Lower lobe of right lung (tissue), 2 donors: ENCODE data around the gene HTRA1. TPM values are rescaled to one million over a fixed set of nuclear protein-coding genes. Genes with fewer than 3 reads are reported as not detected.

ENCODE experiments used
- ATAC-seq, 2 donors: fragments of 200-7000 bp; cut with Tn5 transposase; one replicate each; pipeline ENCODE4 v1.9.1; 2020 to 2022; ENCODE audit warnings: mild to moderate bottlenecking in 2 of 2, moderate library complexity in 2 of 2
- DNase-seq: peaks from one replicate; pipeline ENCODE4 v3.0.0-alpha.2; 2020
- H3K27ac ChIP-seq: fragments of 200-600 bp; one replicate; pipeline ENCODE4 v1.8.0; 2022
- H3K27me3 ChIP-seq: fragments of 200-600 bp; one replicate; pipeline ENCODE4 v1.8.0; 2022; ENCODE audit warnings: low read depth
- H3K36me3 ChIP-seq: fragments of 200-600 bp; one replicate; pipeline ENCODE4 v1.8.0; 2022; ENCODE audit warnings: mild to moderate bottlenecking
- H3K4me1 ChIP-seq: fragments of 200-600 bp; one replicate; pipeline ENCODE4 v1.8.0; 2022
- H3K4me3 ChIP-seq: fragments of 200-600 bp; one replicate; pipeline ENCODE4 v1.8.0; 2022; ENCODE audit warnings: mild to moderate bottlenecking
- H3K9me3 ChIP-seq: fragments of 200-600 bp; one replicate; pipeline ENCODE4 v1.8.0; 2022
- CTCF ChIP-seq: fragments of 200-600 bp; IDR thresholded peaks from one replicate; pipeline ENCODE4 v1.8.0; 2022; ENCODE audit warnings: antibody characterized with exemption, mild to moderate bottlenecking
- intact Hi-C: fragments of 100-400 bp; cut with DNase I; formaldehyde crosslinking; loops from one replicate; pipeline ENCODE4 v1.11.0; 2022
- total RNA-seq: library from RNA; stranded (reverse); fragmentation: NEBNext Ultra II Directional; extraction: Animal tissue kit (Norgen Biotek cat#: 25700); gene quantifications from one replicate; pipeline ENCODE4 v1.2.1, GENCODE V29; 2021
- donor health status: DM: no; HTN: yes; CAD: no; lungs with severe emphysema.

The HTRA1 gene
- total RNA-seq, 1 donor from 2014 or later, result 45.3 TPM

DNA sequence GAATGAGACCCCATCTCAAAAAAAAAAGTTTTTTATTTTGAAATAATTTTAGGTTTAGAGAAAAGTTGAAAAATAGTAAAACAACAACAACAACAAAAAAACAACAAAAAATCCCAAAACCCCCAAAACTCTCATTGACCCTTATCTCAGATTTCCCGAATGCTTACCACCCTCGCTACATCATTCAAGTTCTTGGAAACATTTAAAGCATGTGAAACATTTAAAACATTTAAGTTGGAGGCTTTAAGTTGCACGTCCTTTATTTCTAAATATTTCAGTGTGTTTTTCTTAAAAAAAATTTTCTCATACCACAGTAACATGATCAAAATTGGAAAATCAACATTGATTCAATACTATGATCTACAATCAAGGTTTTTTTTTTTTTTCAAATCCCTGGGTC is 7.3 kb upstream of the HTRA1 start:
- no peaks in the 10 kb centered on the region for H3K9me3 ChIP-seq
- H3K27me3 ChIP-seq, result peaks cover 4% of the 10 kb centered on the region
- no peak for DNase-seq
- no peak for TF ChIP-seq CTCF
- no peaks in the 10 kb centered on the region for H3K4me1 ChIP-seq
- no peaks in the 10 kb centered on the region for H3K36me3 ChIP-seq
- H3K4me3 ChIP-seq, result no peak overlapping the region
- ATAC-seq, result no peak
- no peak overlapping the region for H3K27ac ChIP-seq
- intact Hi-C loops, result no loop called here

DNA sequence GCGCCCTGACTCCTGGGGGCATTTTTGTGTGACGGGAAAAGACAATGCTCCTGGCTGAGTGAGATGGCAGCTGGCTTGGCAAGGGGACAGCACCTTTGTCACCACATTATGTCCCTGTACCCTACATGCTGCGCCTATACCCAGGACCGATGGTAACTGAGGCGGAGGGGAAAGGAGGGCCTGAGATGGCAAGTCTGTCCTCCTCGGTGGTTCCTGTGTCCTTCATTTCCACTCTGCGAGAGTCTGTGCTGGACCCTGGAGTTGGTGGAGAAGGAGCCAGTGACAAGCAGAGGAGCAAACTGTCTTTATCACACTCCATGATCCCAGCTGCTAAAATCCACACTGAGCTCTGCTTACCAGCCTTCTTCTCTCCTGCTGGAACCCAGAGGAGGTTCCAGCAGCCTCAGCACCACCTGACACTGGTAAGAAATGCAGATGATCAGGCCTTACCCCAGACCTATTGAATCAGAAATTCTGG is 6.7 kb upstream of the HTRA1 start, which contains the start of gene ARMS2:
Gene ARMS2, plus strand, starts transcription at position 51 of the 478 bp plus-strand sequence. Its CDS starts 75 bp downstream, at position 126.
- Histone ChIP-seq H3K27me3 (peaks cover 9% of the 10 kb centered on the region), H3K36me3 (no peaks in the 10 kb centered on the region), H3K9me3 (no peaks in the 10 kb centered on the region), H3K27ac (no peak within 1 kb of the TSS), H3K4me3 (no peak within 1 kb of the TSS), H3K4me1 (no peaks in the 10 kb centered on the region)
- no peak for TF ChIP-seq CTCF
- DNase-seq, result no peak
- no peak for ATAC-seq
- intact Hi-C loops, result no loop called here

DNA sequence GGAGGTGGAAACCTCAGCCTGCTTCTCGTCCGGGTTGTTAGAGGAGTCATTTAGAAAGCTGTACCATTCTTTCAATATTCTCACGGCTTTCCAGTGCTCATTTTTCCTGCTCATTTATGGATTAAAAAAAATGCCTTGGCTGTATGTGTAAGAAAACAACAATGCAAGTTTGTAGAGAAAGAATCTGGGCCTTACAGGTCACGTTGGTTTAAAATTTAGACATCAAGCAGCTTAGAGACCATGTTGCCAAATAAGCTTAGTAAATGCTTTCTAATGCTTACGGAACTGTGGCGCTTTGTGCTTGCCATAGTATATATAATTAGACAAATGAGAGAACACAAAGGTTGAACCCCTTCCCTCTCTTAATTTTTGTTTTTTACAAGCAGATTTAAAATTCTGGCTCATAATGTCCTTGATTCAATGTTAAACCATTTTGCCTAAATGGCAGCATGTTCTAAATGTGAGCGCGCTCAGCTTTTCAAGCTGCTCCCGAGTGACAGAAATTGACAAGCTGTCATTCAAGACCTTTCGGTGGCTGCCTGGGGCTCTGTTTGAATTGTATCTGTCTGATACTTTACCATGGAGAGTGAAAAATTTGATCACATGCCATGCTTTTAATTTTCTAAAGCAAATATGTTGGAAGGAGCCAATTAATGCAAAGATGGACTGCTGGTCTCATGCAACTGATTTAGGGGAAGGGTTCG is 5.8 kb upstream of the HTRA1 start:
- intact Hi-C loops, result no loop called here
- ATAC-seq (no peak), DNase-seq (no peak)
- Histone ChIP-seq H3K4me1 (peaks cover 4% of the 10 kb centered on the region), H3K27ac (no peak overlapping the region), H3K4me3 (no peak overlapping the region), H3K27me3 (peaks cover 9% of the 10 kb centered on the region), H3K36me3 (no peaks in the 10 kb centered on the region), H3K9me3 (no peaks in the 10 kb centered on the region)
- no peak for TF ChIP-seq CTCF

GRCh38 chr10:122457934-122458333 is 3.4 kb upstream of the HTRA1 start:
- DNase-seq (no peak), ATAC-seq (no peak)
- peaks cover 9% of the 10 kb centered on the region for H3K27me3 ChIP-seq
- H3K36me3 ChIP-seq, result no peaks in the 10 kb centered on the region
- peak overlapping the region; percentile 18 for H3K27ac ChIP-seq
- H3K4me1 ChIP-seq, result peaks cover 9% of the 10 kb centered on the region
- no peaks in the 10 kb centered on the region for H3K9me3 ChIP-seq
- H3K4me3 ChIP-seq, result no peak overlapping the region
- no peak for TF ChIP-seq CTCF
- intact Hi-C loops, result no loop called here

DNA sequence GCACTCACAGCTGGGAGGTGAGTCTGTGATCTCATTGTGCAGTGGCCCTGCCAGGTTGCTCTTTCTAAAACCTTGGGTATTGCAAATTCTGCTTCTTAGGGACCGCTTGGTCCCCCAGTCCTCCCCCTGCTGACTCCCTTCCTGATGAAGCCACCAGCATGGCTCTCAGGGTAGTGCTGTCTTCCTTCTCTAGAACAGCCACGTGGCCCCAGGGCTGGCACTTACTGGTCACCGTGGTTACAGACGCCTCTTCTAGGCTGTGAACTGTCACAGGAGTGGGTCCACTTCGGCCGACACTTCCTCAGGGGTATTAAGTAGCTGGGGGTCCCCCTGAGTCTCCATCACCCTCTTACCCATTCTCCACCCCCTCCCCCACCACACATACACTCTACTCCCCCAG is 2.7 kb upstream of the HTRA1 start:
- Histone ChIP-seq H3K9me3 (no peaks in the 10 kb centered on the region), H3K4me3 (no peak overlapping the region), H3K36me3 (no peaks in the 10 kb centered on the region), H3K4me1 (peaks cover 16% of the 10 kb centered on the region), H3K27me3 (peaks cover 11% of the 10 kb centered on the region), H3K27ac (no peak overlapping the region)
- intact Hi-C loops, result no loop called here
- DNase-seq, result no peak
- no peak for ATAC-seq
- no peak for TF ChIP-seq CTCF
